ENCODE results near the gene LENG1. TPM values are rescaled to one million over a fixed set of nuclear protein-coding genes. Genes with fewer than 3 reads are reported as not detected.
A peak's percentile ranks its signal among the peaks of the same experiment; 100 is the strongest.

Gene LENG1
- total and polyA plus RNA-seq, 2 donors (not counting 3 experiments of a cell fraction or from before 2014, with no cell fraction given), result 3.0 to 5.0 TPM

DNA sequence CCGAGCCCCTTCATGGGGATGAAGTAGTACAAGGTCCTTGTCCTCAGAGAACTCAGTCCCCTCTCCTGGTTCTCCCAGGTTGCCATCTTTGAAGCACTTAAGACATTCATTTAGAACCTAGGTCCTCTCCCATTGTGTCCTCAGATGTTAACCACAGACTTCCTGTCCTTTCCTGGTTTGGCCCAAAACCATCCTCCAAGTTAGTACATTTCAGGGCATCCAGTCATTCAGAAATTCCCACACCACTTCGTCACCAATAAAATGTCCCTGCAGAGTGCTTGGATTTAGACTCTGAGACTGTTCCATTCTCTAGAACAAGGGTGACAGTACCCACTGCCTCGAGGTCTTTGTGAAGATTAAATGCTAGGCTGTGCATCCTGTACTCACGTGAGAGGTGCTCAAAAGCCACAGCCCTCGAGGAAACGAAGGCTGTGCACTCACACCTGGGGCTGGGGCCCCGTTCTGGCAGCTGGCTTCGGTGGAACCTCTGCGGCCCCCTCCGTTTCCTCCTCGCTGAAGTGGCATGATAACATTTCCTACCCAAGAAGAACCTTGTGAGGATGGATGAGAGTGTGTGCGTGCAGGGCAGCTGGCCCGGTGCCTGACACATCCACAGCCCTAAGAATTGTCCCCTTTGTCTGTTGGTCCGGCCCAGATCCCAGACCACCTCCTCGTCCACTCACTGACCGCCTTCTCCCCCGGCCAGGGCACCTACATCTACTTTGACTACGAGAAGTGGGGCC lies 4.7 kb downstream of the LENG1 start:
- FAIRE-seq (peak; percentile 35), DNase-seq (ENCODE audit: low read depth, low spot score) (no peak)
- Histone ChIP-seq H3K9me1 (replicated peaks; ENCODE audit: control insufficient read depth, extremely low read depth, insufficient read depth, low read length) (no peaks in the 10 kb centered on the region), H3K9me3 (replicated peaks; ENCODE audit: control insufficient read depth, insufficient read depth, low read length) (no peaks in the 10 kb centered on the region), H3K9ac (replicated peaks; ENCODE audit: extremely low read depth, insufficient read depth, low read length) (no peak overlapping the region), H2AFZ (ENCODE audit: low read depth, low read length) (no peak overlapping the region), H3K4me2 (ENCODE audit: insufficient read depth, low read length) (no peak overlapping the region), H3K27ac (ENCODE audit: insufficient read depth, low read depth, low read length) (no peak overlapping the region), H3K4me1 (ENCODE audit: control insufficient read depth, extremely low read depth, insufficient read depth, low read length) (peaks cover 10% of the 10 kb centered on the region), H3K36me3 (ENCODE audit: control insufficient read depth in 2 of 2, extremely low read depth in 1 of 2, insufficient read depth in 2 of 2, low read length in 2 of 2) (peaks cover 13 to 62% of the 10 kb centered on the region in 2 experiments), H3K27me3 (ENCODE audit: control insufficient read depth in 2 of 2, insufficient read depth in 2 of 2, low read length in 2 of 2) (no peaks in the 10 kb centered on the region), H3K4me3 (replicated peaks in 1 of 3; ENCODE audit: insufficient read depth in 1 of 3, low read depth in 1 of 3, low read length in 3 of 3) (no peak overlapping the region), H4K20me1 (replicated peaks; ENCODE audit: control insufficient read depth, extremely low read depth, insufficient read depth, low read length) (no peaks in the 10 kb centered on the region), H3K79me2 (ENCODE audit: control insufficient read depth, insufficient read depth, low read length) (peaks cover 4% of the 10 kb centered on the region)
- intact Hi-C loops (cut with micrococcal nuclease), result no loop called here
- no TSS peak for BruUV-seq (replicated peaks)
- ChIA-PET POLR2A (no interaction called here), CTCF (no interaction called here)
- TF ChIP-seq, protein P1, sequence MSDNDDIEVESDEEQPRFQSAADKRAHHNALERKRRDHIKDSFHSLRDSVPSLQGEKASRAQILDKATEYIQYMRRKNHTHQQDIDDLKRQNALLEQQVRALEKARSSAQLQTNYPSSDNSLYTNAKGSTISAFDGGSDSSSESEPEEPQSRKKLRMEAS (IDR thresholded peaks at IDR 0.05; ENCODE audit: insufficient read depth, insufficient read length), result no peak
- TF ChIP-seq MYC (IDR thresholded peaks at IDR 0.05; ENCODE audit: low read depth, low read length), result no peak
- TF ChIP-seq JUN (IDR thresholded peaks at IDR 0.05; ENCODE audit: borderline replicate concordance, insufficient read depth, insufficient read length, low read depth), result no peak
- TF ChIP-seq GATA2 (IDR thresholded peaks at IDR 0.05; ENCODE audit: insufficient read depth, insufficient read length, low read depth, low read length), result no peak
- no peak for TF ChIP-seq EZH2 (IDR thresholded peaks at IDR 0.05; ENCODE audit: borderline replicate concordance, low read depth, low read length, severe bottlenecking)
- no peak for TF ChIP-seq FOS (IDR thresholded peaks at IDR 0.05; ENCODE audit: borderline replicate concordance, insufficient read depth, low read length)
- no peak for TF ChIP-seq POLR2AphosphoS5 (IDR thresholded peaks at IDR 0.05; ENCODE audit: insufficient read depth, low read depth, low read length)
- no peak for TF ChIP-seq POLR2A (IDR thresholded peaks at IDR 0.05; ENCODE audit: low read depth, low read length)
- TF ChIP-seq CTCF (IDR thresholded peaks at IDR 0.05; ENCODE audit: extremely low read depth in 1 of 2, insufficient read depth in 1 of 2, low read depth in 1 of 2, low read length in 2 of 2), result no peak
- dilution Hi-C loops (cut with MboI; ENCODE audit: extremely low pct_ligation_motif_present, low sequenced_read_pairs), result no loop called here
